COLO668 (cell line): ENCODE results near the gene SIAH1.
A peak's percentile ranks its signal among the peaks of the same experiment; 100 is the strongest.
"Not testable (repeated sequence)": the region's sequence is repeated elsewhere in the genome, so short reads cannot be mapped to it uniquely, and the experiment has no call there.

Experiments used
- DNase-seq: peaks from one replicate; lab custom pipeline; 2025; ENCODE audit not compliant: unreplicated experiment; lab: John Stamatoyannopoulos, UW

SIAH1 gene

DNA sequence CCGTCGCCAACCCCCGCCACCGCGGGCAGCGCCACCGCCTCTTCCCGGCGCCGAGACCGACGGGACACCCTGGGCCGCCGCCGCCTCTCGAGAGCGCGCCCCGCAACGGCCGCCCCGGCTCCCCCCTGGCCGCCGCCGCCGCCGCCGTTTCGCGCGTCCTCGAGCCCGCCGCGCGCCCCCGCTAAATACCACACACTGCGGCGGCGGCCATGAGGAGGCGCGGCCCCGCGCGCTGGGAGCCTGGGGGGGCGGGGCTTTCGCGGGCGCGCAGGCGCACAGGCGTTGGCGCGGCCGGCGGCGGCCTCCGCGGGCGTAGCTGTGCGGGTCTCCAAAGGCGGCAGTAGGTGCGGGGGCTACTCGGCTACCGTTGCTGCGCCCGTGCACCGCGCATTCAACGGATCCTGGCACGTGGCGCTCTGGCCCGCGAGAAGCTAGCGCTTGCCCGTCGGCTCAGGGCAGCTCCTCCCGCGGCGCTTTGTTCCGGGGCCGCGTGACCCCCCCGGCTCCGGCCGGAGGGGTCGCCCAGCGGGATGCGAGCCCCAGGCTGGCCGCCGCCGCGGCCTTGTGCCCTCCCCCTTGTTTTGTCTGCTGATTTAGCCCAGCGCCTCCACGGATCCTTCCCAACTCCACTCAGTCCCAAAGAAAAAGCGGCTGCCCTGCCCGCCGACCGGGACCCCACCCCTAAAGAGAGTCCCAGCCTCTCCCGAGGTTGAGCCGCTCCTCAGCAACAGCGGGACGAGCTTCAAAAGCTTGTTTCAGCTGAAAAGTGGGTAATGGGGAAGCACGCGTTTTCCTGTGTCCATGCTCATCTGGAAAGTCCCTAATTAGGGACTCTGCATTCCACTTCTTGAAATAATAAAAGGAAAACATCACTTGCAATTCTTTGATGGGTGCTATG is at the start of gene SIAH1:
Gene SIAH1, minus strand, starts transcription at position 161 of the 898 bp plus-strand sequence. CDS start 22,985 bp downstream, outside the sequence.
- peak; percentile 95 for DNase-seq

DNA sequence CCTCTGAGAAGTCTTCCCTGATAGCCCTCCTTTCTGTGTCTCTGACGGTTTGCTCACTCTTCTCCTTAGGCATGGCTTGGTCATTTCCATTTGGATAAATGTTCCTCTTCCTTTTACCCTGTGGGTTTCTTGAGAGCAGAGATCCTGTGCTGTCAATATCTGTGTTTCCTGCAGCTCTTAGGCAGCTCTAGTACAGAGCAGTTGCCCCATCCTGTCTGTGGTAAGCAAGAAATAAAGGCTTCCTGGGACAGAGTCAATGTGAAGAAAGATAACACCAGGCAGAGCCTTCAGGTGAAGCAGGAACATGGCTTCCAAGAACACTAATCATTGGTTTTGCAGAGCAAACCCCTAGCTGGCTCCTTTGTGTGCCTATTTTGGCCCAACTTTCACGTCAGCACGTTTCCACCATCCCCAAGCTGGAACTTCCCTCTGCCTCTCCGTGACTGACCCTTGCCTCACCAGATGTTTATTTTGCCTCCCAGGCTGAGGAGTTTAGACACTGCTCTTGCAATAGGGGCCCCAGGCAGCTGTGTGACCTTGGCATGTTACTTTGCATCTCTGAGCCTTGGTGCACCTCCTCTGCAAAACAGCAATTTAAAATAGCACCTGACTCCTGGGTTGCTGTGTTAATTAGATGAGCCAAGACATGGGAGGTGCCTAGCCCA is 49.6 kb upstream of the SIAH1 start:
- DNase-seq, result no peak

DNA sequence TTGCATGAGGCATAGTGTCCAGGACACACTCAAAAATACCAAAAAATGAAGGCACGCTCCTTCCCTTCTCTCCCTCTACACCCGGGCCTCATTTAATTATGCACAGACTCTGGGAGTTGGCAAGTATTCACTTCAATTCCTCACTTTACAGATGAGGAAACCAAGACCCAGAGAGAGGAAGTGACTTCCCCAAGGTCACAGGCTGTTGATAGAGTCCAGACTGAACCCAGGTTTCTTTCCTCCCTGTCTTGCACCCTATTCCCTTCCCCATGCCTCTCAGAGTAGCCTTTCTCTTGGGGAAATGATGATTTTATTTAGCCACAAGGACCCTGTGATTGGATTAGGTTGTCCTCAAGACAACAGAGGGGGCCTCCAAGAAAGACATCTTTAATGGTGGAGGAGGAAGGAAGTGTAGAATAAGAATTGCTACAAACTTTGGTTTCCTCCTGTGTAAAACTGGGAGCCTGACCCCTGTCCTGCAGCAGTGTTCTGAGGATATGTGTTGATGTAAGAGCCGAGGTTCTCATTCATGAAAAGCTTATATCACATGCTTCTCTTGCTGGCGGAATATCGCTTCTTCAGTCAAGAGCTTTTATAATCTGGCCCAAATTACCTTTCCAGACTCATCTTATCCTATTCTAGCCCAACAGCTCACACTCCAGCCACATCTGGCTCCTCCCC is 48.8 kb upstream of the SIAH1 start:
- DNase-seq, result no peak

GRCh38 chr16:48433116-48433849 is 48.1 kb upstream of the SIAH1 start:
- no peak for DNase-seq

DNA sequence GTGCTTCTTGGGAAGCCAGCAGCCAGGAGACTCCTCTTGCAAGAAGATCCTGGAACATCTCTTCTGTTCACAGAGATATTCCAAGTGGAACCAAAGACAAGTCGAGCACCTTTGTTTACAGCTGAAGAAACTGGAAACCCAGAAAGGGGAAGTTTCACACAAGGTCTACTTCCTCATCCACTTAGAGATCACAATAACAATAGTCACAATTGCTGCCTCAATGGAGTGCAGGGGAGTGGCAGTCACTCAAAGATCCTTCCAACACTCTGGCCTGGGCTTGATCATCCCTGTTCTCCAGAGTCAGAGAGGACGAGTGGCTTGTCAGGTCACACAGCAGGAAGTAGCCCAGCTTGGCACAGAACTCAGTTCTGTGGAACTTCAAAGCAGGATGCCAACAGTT is 46.9 kb upstream of the SIAH1 start:
- no peak for DNase-seq

- no peak for DNase-seq
Measured at GRCh38 chr16:48430890-48431289, 45.7 kb upstream of the SIAH1 start.

- DNase-seq, result no peak
Measured at GRCh38 chr16:48426244-48427141, 41.3 kb upstream of the SIAH1 start.

- DNase-seq, result no peak
Measured at GRCh38 chr16:48422537-48422936, 37.3 kb upstream of the SIAH1 start.

- no peak for DNase-seq
Measured at GRCh38 chr16:48421741-48422140, 36.5 kb upstream of the SIAH1 start.

GRCh38 chr16:48420437-48420836 is 35.2 kb upstream of the SIAH1 start:
- DNase-seq, result peak; percentile 30

DNA sequence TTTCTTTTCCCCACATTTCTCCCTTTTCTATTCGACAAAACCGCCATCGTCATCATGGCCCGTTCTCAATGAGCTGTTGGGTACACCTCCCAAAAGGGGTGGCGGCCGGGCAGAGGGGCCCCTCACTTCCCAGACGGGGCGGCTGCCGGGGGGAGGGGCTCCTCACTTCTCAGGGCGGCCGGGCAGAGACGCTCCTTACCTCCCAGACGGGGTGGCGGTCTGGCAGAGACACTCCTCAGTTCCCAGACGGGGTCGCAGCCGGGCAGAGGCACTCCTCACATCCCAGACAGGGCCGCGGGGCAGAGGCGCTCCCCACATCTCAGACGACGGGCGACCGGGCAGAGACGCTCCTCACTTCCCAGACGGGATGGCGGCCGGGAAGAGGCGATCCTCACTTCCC is 31.4 kb upstream of the SIAH1 start:
- not testable (repeated sequence) for DNase-seq

DNA sequence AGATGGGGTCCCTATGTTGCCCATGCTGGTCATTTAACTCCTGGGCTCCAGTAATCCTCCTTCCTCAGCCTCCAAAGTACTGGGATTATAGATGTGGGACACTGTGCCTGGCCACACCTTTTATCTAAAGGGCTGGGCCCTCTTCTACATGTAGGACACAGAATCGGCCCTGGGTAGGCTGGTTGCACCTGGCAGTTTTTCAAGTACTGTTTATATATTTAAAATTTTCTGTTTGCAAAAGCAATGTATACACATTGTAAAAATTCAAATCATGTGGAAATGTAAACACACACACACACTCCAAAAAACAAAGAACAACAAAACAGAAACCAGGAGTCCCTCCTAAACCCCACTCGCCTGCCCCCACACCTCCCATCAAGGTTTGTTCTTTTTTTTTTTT is 28.1 kb upstream of the SIAH1 start:
- DNase-seq, result peak; percentile 57

GRCh38 chr16:48409839-48410632 is 24.8 kb upstream of the SIAH1 start:
- DNase-seq, result no peak

DNA sequence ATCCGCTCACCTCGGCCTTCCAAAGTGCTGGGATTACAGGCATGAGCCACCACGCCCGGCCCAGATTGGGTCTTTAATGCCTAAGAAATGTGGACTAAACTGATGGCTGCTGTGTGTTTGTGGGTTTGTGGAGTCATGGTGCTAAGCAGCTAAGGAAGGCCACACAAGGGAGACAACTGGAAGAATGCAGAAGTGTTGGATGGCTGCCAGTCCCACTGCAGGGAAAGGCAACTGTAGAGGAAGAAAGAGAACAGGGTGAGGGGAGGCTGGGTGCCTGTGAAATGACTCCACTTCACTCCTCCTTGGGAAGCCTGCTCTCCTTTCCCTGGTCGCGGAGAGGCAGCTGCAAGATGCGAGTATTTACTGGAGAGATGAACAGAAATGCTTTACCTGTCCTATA is 23.5 kb upstream of the SIAH1 start:
- no peak for DNase-seq

DNA sequence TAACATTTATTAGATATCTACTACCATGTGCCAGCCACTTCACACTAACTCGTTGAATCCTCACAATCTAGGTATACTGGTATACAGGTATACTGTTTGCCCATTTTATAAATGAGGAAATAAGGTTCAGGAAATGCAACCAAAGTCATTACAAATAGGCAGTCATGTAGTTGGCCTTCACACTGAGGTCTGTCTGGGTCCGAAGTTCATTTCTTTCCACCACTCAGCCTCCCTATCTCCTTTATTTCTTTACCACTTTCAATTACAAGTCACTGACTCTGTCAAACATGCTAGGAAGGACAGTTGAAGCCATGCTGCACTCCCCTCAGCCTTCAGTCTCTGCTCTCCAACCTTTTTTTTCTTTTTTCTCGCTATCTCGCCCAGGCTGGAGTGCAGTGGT is 20.7 kb upstream of the SIAH1 start:
- DNase-seq, result no peak

GRCh38 chr16:48405153-48405552 is 19.9 kb upstream of the SIAH1 start:
- no peak for DNase-seq

DNA sequence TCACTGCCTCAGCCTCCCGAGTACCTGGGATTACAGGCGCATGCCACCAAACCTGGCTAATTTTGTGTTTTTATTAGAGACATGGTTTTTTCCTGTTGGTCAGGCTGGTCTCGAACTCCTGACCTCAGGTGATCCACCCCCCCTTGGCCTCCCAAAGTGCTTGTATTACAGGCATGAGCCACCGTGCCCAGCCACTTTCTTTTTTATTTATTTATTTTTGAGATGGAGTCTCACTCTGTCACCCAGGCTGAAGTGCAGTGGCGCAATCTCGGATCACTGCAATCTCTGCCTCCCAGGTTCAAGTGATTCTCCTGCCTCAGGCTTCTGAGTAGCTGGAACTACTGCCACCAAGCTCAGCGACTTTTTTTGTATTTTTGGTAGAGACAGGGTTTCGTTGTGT is 17.3 kb upstream of the SIAH1 start:
- DNase-seq, result not testable (repeated sequence)

- no peak for DNase-seq
Measured at GRCh38 chr16:48395375-48395774, 10.2 kb upstream of the SIAH1 start.

DNA sequence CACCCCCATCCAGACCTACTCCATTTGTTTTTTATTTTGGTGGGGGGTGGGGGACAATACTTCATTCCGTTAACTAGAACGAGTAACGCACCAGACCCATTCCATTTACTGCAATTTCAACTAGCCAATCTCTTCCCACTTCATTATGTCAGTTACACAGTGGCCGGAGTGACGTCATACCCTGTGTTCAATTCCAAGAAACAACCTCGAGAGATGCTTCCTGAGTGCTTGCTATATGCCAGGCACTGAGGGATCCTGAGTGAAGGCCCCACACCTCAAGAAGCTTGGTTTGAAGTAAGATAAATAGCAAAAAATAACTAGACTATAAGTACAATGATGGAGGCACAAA is 9.1 kb upstream of the SIAH1 start:
- DNase-seq, result no peak
